Esophagus squamous epithelium (tissue), 5 donors: ENCODE measurements around the gene WDR59. TPM values are rescaled to one million over a fixed set of nuclear protein-coding genes. Genes with fewer than 3 reads are reported as not detected.

ENCODE experiments used
- DNase-seq: peaks from one replicate; lab custom pipeline; 2025; lab: John Stamatoyannopoulos, UW
- H3K27ac ChIP-seq, 4 donors: fragments of 200-600 bp; sonication (generic); one replicate each; pipeline ENCODE4 v1.5.1; 2016 to 2019; ENCODE audit warnings: mild to moderate bottlenecking in 1 of 4
- H3K27me3 ChIP-seq, 4 donors: fragments of 200-600 bp; sonication (generic); 1 replicate in 3 of 4; 2 replicates in 1 of 4; pipeline versions ENCODE4 v1.5.1 to v1.6.0; 2017 to 2021; ENCODE audit warnings: antibody characterized with exemption in 1 of 4
- H3K36me3 ChIP-seq, 3 donors: fragments of 200-600 bp; sonication (generic); one replicate each; pipeline ENCODE4 v1.5.1; 2016 to 2019
- H3K4me1 ChIP-seq, 3 donors: fragments of 200-600 bp; sonication (generic); one replicate each; pipeline ENCODE4 v1.5.1; 2017 to 2019
- H3K4me3 ChIP-seq, 4 donors: fragments of 200-600 bp; sonication (generic); 1 replicate in 3 of 4; 2 replicates in 1 of 4; pipeline ENCODE4 v1.5.1; 2016 to 2019; ENCODE audit warnings: mild to moderate bottlenecking in 2 of 4, moderate library complexity in 1 of 4
- H3K9me3 ChIP-seq, 3 donors: fragments of 200-600 bp; sonication (generic); one replicate each; pipeline ENCODE4 v1.5.1; 2016 to 2019
- POLR2A ChIP-seq, 4 donors: fragments of 450-650 bp; IDR thresholded peaks; one replicate each; pipeline ENCODE4 v1.6.1; 2017; ENCODE audit warnings: antibody characterized with exemption in 4 of 4, mild to moderate bottlenecking in 4 of 4, moderate library complexity in 3 of 4
- whole genome bisulfite sequencing, 2 donors: methylation state at CpG; one replicate each; pipeline ENCODE4 v1.1.5; 2018; 5-methylcytosine and 5-hydroxymethylcytosine counted together
- intact Hi-C: fragments of 100-400 bp; cut with DNase I; formaldehyde crosslinking; loops from one replicate; pipeline ENCODE4 v1.15.0; 2022
- total RNA-seq, 4 donors: library from RNA; depleted of rRNA; stranded (reverse); fragments of >200 nt; gene quantifications; one replicate each; pipeline ENCODE4 v1.1.0, GENCODE V29; 2016
- TF ChIP-seq, protein P1 (sequence below), 6 experiments: fragments of 450-650 bp in 4 of 6; fragments of 200-600 bp in 2 of 6; sonication (generic) in 2 of 6; IDR thresholded peaks; one replicate each; pipeline ENCODE4 v1.5.1; 2016 to 2019; ENCODE audit warnings: antibody characterized with exemption in 6 of 6, mild to moderate bottlenecking in 4 of 6, moderate library complexity in 4 of 6
- donor health status: DM: yes; HTN: yes; CAD: no.

The WDR59 gene
- total RNA-seq, 4 donors from 2014 or later = 9.8 to 25.1 (median 22.2) TPM

DNA sequence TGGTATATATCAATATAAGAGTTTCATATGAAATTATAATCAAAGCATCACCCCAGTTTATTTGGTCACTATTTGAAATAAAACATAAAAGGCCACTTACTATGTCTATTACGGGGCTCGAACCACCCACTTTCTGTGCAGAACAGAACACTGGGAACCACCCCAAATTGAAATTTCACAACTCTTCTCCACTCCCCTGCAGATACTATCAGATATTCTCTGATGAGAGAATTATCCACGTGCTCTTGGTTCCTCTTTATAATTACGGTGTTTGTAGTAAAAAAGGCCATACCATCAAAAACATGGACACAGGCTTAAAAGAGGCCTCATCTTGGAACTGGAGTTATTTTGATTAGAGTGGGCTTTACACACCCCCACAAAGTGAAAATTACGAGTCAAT lies 82.8 kb downstream of the WDR59 start:
- Histone ChIP-seq H3K27ac (no peak overlapping the region), H3K4me1 (peaks cover 0 to 2% (median 0%) of the 10 kb centered on the region in 3 donors), H3K4me3 (no peak overlapping the region), H3K27me3 (no peaks in the 10 kb centered on the region), H3K9me3 (no peaks in the 10 kb centered on the region), H3K36me3 (peaks cover 3 to 78% (median 5%) of the 10 kb centered on the region in 3 donors)
- DNase-seq = no peak
- no peak for TF ChIP-seq POLR2A (IDR thresholded peaks at IDR 0.05)
- TF ChIP-seq, protein P1, sequence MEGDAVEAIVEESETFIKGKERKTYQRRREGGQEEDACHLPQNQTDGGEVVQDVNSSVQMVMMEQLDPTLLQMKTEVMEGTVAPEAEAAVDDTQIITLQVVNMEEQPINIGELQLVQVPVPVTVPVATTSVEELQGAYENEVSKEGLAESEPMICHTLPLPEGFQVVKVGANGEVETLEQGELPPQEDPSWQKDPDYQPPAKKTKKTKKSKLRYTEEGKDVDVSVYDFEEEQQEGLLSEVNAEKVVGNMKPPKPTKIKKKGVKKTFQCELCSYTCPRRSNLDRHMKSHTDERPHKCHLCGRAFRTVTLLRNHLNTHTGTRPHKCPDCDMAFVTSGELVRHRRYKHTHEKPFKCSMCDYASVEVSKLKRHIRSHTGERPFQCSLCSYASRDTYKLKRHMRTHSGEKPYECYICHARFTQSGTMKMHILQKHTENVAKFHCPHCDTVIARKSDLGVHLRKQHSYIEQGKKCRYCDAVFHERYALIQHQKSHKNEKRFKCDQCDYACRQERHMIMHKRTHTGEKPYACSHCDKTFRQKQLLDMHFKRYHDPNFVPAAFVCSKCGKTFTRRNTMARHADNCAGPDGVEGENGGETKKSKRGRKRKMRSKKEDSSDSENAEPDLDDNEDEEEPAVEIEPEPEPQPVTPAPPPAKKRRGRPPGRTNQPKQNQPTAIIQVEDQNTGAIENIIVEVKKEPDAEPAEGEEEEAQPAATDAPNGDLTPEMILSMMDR (IDR thresholded peaks at IDR 0.05) = no peak
- WGBS, 2 donors = 78 to 95% methylated on average over 4 to 5 of the region's 5 CpGs
- intact Hi-C loops = no loop called here

DNA sequence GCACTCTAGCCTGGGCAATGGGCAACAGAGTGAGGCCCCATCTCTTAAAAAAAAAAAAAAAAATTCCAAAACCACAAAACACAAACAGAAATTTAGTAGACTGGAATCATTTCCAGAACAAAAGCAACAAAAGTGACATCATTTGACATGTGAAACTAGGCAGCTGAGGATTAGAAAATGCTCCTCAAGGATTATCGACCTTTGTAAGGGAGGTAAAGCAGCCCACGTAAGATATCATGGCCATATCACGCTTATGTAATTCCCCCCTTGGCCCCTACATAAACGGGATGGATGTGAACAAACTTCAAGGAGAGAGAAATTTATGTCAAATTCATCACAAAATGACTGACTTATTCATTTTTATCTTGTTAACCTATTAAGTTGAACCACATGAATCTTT lies 83.3 kb downstream of the WDR59 start:
- H3K27me3 ChIP-seq = no peaks in the 10 kb centered on the region
- H3K36me3 ChIP-seq = peaks cover 0 to 72% (median under 1%) of the 10 kb centered on the region in 3 donors
- 88 to 90% methylated on average over 4 of the region's 4 CpGs for WGBS, 2 donors
- no peak for TF ChIP-seq POLR2A (IDR thresholded peaks at IDR 0.05)
- TF ChIP-seq, protein P1 (IDR thresholded peaks at IDR 0.05) = no peak
- H3K4me3 ChIP-seq = no peak overlapping the region
- H3K4me1 ChIP-seq = peaks cover 0 to 8% (median 0%) of the 10 kb centered on the region in 3 donors
- intact Hi-C loops = no loop called here
- no peak for DNase-seq
- H3K27ac ChIP-seq = no peak overlapping the region
- H3K9me3 ChIP-seq = no peaks in the 10 kb centered on the region

DNA sequence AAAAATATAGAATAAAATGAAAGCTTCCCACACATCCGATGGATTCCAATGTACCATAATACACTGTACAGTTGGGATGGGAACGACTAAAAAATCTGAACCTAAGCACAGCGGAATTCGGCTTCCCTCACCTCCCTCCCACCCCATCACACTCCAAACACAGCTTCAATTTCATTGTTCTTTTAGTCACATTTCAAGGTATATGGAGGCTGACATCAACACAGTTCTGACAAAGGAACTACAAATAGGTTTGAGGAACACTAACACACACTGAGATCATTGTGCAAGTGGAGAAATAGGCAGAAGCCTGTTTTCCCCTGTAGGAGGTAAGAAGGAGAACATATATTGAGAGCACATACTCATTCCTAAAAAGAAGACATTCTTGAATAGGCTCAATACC lies 85.1 kb downstream of the WDR59 start:
- 77 to 96% methylated on average over 4 of the region's 4 CpGs for WGBS, 2 donors
- intact Hi-C loops = no loop called here
- no peak for TF ChIP-seq POLR2A (IDR thresholded peaks at IDR 0.05)
- TF ChIP-seq, protein P1 (IDR thresholded peaks at IDR 0.05) = no peak
- Histone ChIP-seq H3K4me1 (peaks cover 0 to 8% (median 0%) of the 10 kb centered on the region in 3 donors), H3K4me3 (no peak overlapping the region), H3K27ac (no peak overlapping the region), H3K9me3 (no peaks in the 10 kb centered on the region), H3K27me3 (no peaks in the 10 kb centered on the region), H3K36me3 (peaks cover 0 to 81% (median 0%) of the 10 kb centered on the region in 3 donors)
- DNase-seq = no peak

DNA sequence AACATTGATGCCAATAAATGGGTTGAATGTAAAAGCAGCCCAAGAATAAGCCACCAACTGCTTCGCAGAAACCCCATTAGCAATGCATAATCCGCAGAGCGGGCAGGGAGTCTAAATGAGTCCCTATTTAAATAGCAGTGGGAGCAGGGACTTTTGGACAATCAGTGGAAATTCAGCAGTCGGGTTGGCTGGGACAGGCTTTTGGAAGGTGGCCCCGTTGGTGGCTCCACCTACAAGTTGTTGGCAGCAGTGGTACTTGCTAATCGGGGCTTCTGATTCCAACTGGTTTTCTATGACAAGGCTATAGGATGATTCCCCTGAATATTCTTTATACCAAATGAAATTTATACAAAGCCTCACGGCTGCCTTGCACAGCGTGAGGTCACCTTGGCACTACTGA lies 86.3 kb downstream of the WDR59 start:
- Histone ChIP-seq H3K9me3 (no peaks in the 10 kb centered on the region), H3K27me3 (no peaks in the 10 kb centered on the region), H3K36me3 (peaks cover 0 to 83% (median 0%) of the 10 kb centered on the region in 3 donors), H3K27ac (no peak overlapping the region), H3K4me1 (peaks cover 0 to 8% (median 0%) of the 10 kb centered on the region in 3 donors), H3K4me3 (no peak overlapping the region)
- TF ChIP-seq POLR2A (IDR thresholded peaks at IDR 0.05) = no peak
- TF ChIP-seq, protein P1 (IDR thresholded peaks at IDR 0.05) = no peak
- WGBS, 2 donors = 82 to 86% methylated on average over 8 of the region's 8 CpGs
- no peak for DNase-seq
- intact Hi-C loops = no loop called here

DNA sequence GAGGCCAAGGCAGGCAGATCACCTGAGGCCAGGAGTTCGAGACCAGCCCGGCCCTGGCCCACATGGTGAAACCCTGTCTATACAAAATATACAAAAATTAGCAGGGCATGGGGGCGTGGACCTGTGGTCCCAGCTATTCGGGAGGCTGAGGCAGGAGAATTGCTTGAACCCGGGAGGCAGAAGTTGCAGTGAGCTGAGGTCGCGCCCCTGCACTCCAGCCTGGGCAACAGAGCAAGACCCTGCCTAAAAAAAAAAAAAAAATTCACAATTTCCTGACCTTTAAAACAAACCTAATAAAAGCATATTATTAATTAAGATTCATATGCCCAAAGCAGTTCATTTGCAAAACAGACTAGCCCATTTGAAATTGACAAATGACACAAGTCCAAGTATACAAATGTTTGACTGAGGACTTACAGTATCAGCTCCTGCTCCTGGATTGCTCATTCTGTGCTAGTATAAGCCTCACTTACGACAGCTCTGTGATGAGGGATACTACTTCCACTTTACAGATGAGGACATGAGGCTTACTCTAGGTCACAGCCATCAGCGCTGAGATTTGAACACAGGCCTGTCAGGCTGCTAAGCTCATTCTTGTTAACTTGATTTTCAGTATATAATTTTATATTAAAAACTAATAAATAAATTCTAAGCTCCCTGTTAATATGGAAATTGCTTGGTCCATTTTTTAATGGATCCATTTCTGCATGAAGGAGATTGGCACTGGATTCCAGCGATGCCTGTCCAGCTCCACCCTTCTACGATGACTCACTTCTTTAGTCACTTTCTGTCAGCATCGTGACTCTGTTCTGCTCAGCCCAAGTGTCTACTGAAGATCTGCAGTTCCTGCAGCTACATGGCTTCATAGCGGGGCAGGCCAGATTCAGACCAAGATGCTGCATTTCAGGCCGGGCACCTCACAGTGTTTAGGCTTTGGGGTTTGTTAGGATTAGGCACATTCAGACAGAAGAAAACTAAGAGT lies 88.2 kb downstream of the WDR59 start:
- Histone ChIP-seq H3K4me1 (peaks cover 0 to 8% (median 0%) of the 10 kb centered on the region in 3 donors), H3K9me3 (no peaks in the 10 kb centered on the region), H3K36me3 (peaks cover 5 to 83% (median 8%) of the 10 kb centered on the region in 3 donors), H3K27me3 (no peaks in the 10 kb centered on the region), H3K4me3 (no peak overlapping the region), H3K27ac (peak overlapping the region in 1 of 4 donors; percentile 19)
- TF ChIP-seq, protein P1 (IDR thresholded peaks at IDR 0.05) = no peak
- no peak for TF ChIP-seq POLR2A (IDR thresholded peaks at IDR 0.05)
- no peak for DNase-seq
- 82 to 85% methylated on average over 12 to 14 of the region's 14 CpGs for WGBS, 2 donors
- intact Hi-C loops = no loop called here
